DOHH2 (cell line): ENCODE data around the gene CIDEB.

Experiments used
- CTCF ChIP-seq: fragments of 200-600 bp; sonication (generic); IDR thresholded peaks from one replicate; pipeline ENCODE4 v1.5.1; 2014; ENCODE audit warnings: antibody characterized with exemption, mild to moderate bottlenecking, low read depth, low read length; ENCODE audit not compliant: poor library complexity, severe bottlenecking
- EZH2phosphoT487 ChIP-seq: fragments of 200-600 bp; sonication (generic); IDR thresholded peaks from 2 replicates; pipeline ENCODE4 v1.6.1; 2017; ENCODE audit warnings: borderline replicate concordance, mild to moderate bottlenecking, antibody characterized with exemption, low read length, moderate library complexity, mixed read lengths

- TF ChIP-seq EZH2phosphoT487 (no peak), CTCF (no peak)
These were observed 52.3 kb downstream of the CIDEB start for GRCh38 chr14:24255438-24255837.
